ENCODE measurements around the gene IL21R.
A peak's percentile ranks its signal among the peaks of the same experiment; 100 is the strongest.

The IL21R gene

DNA sequence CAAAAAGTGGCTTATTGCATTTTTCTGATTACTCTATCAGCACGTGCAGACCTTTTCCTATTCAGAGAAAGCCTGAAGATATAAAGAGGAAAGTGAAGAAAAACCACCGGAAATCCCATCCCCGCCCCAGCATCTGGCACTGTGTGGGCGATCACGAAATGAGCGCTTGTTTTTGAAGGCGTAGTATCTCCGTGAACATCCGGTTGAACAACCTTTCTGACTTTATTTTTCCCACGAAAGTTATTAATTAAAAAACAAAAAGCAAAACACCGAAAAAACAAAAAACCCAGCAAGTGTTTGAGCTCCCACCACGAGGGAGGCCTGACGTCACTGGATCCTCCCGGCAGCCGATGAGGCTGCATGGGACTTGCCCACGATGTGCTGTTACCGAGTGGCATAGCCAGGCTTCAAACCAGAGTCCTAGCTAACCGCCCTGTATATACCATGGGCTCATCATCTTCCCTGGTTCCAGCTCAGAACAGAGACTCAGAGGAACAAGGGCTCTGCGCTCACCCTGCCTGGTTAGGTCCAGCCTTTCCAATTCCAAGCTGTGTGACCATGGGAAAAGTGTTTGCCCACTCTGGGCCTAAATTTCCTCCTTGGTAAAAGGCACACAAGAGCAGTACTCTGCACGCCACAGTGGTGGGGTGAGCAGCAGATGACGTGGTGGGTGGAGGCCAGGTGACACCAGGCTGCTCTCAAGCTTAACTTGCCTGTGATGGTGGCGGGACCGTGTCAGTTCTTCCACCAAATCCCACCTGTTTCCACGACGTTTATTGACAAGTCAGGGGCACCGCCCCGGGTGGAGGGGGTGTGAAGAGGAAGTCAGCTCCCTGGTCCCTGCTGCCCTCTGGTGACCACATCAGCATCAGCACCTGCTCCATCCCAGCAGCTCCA, 34.3 kb upstream of the IL21R start:
- DNase-seq (ENCODE audit: low spot score) = peak; percentile 79
- TF ChIP-seq, protein P1, sequence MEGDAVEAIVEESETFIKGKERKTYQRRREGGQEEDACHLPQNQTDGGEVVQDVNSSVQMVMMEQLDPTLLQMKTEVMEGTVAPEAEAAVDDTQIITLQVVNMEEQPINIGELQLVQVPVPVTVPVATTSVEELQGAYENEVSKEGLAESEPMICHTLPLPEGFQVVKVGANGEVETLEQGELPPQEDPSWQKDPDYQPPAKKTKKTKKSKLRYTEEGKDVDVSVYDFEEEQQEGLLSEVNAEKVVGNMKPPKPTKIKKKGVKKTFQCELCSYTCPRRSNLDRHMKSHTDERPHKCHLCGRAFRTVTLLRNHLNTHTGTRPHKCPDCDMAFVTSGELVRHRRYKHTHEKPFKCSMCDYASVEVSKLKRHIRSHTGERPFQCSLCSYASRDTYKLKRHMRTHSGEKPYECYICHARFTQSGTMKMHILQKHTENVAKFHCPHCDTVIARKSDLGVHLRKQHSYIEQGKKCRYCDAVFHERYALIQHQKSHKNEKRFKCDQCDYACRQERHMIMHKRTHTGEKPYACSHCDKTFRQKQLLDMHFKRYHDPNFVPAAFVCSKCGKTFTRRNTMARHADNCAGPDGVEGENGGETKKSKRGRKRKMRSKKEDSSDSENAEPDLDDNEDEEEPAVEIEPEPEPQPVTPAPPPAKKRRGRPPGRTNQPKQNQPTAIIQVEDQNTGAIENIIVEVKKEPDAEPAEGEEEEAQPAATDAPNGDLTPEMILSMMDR (IDR thresholded peaks at IDR 0.05; ENCODE audit: extremely low read depth, missing control alignments) = peak; percentile 81

DNA sequence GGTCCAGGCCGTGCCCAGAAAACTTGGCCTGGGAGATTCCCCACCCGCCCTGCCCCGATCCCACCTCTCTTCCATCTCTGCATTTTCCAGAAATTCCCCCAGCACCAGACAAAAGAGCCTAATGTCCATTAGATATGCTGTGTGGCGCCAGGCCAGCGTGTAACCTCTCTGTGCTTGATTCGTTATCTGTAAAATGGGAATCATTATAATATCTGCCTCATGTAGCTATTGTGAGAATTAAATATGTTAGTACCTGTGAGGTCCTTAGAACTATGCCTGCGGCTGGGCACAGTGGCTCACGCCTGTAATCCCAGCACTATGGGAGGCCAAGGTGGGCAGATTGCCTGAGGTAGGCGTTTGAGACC, 33.6 kb upstream of the IL21R start:
- TF ChIP-seq, protein P1 (IDR thresholded peaks at IDR 0.05; ENCODE audit: extremely low read depth, missing control alignments) = no peak
- no peak for DNase-seq (ENCODE audit: low spot score)

DNA sequence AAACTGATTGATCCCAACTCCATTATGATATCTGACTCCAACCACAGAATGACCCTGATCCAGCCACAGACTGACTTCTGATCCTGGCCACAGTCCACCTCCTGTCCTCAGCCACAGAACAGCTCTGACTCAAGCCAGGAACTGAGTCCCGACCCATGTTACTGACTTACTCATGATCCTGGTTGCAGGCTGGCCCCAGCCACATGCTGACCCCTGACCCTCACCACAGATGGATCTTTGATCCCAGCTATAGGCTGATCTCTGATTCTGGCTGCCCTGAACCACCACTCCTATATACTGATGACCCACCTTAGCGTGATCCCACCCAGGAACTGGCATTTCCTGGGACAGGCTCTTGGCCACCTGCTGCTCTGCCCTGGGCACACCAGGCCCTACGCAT, 32.2 kb upstream of the IL21R start:
- TF ChIP-seq, protein P1 (IDR thresholded peaks at IDR 0.05; ENCODE audit: extremely low read depth, missing control alignments) = no peak
- DNase-seq (ENCODE audit: low spot score) = no peak

DNA sequence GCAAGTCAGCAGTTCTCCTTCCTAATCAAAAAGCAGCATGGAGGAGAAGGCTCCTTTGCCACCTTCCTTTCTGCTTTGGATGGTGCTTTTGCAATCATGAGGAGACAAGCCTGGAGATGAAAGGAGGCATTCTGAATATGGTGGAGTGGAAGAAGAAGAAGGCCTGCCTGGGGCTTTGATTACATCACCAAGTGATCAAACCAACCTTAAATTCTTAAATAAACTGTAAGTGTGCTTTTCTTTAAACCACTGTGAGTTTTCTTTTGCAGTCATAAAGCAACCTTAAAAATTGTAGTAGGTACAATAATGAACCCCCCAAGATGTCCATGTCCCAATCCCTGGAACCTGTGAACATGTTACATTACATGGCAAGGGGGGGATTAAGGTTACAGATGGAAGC, 31.7 kb upstream of the IL21R start:
- TF ChIP-seq, protein P1 (IDR thresholded peaks at IDR 0.05; ENCODE audit: extremely low read depth, missing control alignments) = no peak
- DNase-seq (ENCODE audit: low spot score) = no peak

DNA sequence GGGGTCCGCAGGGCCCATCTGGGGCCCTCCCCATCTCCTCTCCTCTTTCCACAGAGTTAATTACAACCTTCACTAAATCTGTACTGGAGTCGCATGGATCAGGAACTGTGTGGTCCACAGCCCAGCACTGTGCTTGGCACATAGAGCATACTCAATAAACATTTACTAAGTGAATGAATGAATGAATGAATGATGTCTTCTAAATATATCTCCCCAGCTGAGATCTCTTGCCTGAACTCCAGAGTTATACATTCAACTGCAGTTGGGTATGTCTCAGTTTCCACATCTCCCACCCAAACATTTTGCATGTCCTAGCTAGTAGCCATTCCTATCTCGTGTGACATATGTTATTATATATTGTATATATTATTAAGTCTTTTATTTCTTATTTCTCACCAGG, 28.7 kb upstream of the IL21R start:
- TF ChIP-seq, protein P1 (IDR thresholded peaks at IDR 0.05; ENCODE audit: extremely low read depth, missing control alignments) = no peak
- DNase-seq (ENCODE audit: low spot score) = no peak

DNA sequence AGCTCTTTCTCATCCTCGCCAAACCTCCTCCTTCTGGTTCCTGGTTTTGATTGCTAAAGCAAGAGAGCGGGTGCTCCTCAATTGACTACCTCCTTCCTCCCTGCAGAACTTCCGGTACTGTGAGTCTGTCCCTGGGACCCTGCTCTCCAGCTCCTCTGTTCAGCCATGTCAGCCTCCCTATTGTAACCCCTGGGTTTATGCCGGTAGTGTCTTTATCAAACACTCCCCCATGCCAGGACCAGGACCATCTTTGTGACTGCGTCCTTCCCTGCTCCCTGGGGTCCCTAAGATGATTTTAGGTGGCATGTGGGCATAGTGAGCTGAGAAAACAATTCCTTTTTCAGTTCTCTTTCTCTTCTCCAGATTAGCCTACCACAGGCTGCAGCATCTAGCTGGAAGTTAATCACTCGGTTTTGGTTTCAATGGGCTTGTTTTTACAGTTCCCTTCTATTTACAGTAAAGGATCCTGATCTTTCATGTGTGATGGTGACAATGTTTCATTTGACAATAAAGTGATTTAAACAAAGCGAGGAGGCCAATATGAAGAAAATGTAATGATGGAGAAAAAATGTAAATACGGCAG, 27.7 kb upstream of the IL21R start:
- DNase-seq (ENCODE audit: low spot score) = peak; percentile 37
- TF ChIP-seq, protein P1 (IDR thresholded peaks at IDR 0.05; ENCODE audit: extremely low read depth, missing control alignments) = no peak

DNA sequence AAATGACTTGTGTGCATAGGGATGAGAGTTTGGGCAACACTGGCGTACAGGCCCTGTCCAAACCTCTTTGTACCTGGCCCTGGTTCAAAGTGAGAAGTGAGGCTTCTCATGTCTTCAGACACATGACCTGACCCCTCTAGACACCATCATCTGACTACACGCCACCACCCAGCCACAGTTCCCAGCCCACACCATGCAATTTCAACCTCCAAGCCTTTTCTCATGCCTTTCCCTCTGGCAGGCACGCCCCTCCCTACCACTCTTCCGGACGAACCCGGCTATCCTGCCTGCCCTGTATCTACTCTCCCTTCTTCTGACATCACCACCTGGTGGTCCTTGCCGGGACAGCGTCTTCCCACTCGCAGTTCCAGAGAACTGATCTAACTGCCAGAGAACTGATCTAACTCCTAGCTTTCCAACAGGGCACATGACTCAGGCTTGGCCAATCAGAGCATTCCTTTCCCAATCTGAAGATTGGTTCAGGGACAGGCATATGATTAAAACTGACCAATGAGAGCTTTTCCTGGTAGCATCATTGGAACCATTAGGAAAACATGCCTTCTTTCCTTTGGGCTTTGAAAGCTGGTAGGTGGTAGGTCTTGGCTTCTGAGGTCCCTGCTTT, 27.1 kb upstream of the IL21R start:
- TF ChIP-seq, protein P1 (IDR thresholded peaks at IDR 0.05; ENCODE audit: extremely low read depth, missing control alignments) = no peak
- peak; percentile 76 for DNase-seq (ENCODE audit: low spot score)
